Neural cell (in vitro differentiated cells): ENCODE data around the gene TSPAN9.

ENCODE experiments used
- EP300 ChIP-seq: fragments of 450-650 bp; conservative IDR thresholded peaks from 2 replicates; pipeline ENCODE4 v1.6.1; 2014; ENCODE audit warnings: antibody characterized with exemption, mild to moderate bottlenecking, moderate library complexity; ENCODE audit not compliant: poor library complexity, severe bottlenecking
- EZH2 ChIP-seq: fragments of 200-600, 300-800 bp; shearing (Covaris generic), sonication (generic); IDR thresholded peaks from 2 replicates; pipeline ENCODE4 v1.6.1; 2014; ENCODE audit warnings: antibody characterized with exemption, low read length, borderline replicate concordance, mild to moderate bottlenecking; ENCODE audit not compliant: insufficient read depth, poor library complexity, severe bottlenecking

DNA sequence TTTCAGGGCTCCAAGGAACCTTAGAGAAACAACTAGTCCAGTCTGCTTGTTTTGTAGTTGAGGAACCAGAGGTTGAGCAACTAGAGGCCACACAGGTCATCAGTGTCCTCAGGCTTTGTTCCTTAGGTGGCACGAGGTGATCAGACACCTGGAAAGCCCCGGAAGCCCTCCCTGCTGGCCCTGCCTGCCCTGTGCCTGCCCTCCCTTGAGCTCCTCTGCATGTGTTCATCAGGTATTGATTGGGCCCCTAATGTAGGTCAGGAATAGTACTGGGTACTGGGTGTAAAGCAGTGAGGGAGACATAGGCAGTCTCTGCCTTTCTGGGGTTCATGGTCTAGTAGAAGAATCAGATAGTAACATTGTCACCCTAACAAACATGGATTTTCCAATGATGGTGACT lies 114.3 kb downstream of the TSPAN9 start:
- TF ChIP-seq EP300, result no peak
- TF ChIP-seq EZH2, result no peak
